HG03469 (cell line): ENCODE data around the gene CA5A.
"Not testable (repeated sequence)": the region's sequence is repeated elsewhere in the genome, so short reads cannot be mapped to it uniquely, and the experiment has no call there.

Source experiments
- ATAC-seq: cut with Tn5 transposase; IDR thresholded peaks from one replicate; pipeline ENCODE4 v1.9.1; 2021; ENCODE audit warnings: mild to moderate bottlenecking, moderate library complexity, moderate number of reproducible peaks; ENCODE audit not compliant: unreplicated experiment

CA5A gene

DNA sequence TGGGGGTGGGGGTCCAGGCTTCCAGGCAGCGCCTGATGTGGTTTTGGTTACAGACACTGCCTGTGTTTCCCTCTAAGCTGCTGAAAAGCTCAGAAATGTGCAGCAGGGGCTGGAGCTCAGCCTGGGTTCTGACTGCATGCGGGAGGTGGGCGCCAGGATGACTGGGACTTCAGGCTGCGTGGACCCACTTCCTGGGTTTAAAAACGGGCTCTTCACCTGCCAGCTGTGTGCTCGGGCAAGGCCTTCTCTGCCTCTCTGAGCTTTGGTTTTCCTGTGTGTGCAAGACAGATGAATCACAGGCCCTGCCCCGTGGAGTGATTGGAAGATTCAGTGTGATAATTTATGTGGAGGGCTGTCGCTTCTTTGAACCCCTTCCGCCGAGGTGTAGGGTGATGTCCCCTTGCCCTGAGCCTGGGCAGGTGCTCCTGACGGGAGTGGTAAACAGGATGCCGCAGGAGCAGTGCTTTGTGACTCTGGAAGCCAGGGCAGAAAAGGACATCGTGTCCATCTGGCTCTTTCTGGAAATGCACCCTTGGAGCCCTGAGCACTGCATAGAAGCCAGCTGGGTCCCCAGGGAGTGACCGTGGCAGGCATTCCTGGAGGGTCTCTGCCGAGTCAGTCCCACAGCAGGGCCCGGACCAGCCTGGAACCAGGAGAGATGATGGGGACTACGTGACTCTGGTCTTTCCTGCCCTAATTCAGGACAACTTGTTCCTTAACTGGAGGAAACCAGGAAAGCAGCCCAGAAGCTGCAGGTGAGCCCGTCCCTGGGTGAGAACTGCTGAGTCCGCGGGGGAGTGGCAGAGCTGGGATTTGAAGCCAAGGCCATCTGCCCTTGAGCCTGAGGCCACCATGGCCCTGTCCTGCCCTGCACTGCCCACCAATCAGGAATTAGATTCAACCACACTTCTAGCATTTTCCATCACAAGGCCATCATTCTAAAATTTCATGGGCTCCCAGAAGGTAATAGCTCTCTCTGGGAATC, 38.5 kb downstream of the CA5A start:
- no peak for ATAC-seq

DNA sequence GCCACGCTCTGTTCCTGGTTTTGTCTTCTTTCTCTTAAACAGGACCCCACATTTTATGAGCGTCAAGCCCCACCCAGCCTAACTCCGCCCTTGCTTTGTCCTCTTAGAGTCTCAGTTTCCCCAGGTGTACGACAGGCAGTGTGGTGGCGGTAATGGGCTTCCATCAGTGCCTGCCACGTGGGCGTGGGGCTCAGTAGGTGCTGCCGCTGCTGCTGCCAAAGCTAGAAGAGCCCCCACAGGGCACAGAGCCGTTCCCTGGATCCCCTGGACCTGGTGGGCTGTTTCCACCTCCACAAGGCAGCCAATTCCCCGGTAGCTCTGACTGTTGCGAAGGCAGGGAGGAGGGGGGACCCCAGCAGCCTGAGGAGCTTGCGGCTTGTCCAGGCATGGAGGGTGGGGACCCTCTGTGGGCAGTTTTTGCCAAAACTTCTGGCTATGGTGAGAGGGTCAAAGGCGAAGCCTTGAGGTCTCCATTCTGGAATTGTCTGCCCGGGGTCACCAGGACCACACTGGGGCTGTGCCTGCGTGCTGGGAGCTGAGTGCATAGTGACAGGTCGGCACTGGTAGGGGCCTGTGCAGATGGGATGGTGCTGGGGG, 39.3 kb downstream of the CA5A start:
- ATAC-seq, result not testable (repeated sequence)

DNA sequence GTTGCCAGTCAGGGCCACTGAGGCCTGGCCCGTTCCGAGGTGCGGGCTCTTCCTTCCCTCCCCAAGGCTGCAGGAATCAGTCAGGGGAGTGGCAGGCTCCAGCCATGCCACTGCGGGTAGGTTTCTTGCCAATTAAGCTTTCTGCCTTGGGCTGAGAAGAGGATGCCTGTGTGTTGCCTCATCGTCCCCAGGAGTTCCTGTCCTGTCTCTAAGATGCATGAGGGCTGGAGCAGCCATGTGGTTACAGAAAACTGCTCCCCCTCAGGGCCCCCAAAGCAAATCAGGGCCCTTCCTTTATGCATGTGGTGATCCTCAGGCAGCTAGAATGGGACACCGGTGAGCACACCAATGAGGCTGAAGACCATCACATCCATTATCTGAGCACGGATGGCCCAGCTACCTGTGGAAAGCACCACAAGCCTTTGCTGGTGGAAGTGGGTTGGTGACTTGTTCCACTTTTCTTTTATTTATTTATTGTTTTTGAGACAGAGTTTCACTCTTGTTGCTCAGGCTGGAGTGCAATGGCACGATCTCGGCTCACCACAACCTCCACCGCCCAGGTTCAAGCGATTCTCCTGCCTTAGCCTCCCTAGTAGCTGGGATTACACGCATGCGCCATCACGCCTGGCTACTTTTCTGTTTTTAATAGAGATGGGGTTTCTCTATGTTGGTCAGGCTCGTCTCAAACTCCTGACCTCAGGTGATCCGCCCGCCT, 40.0 kb downstream of the CA5A start:
- peak; percentile 6 for ATAC-seq

DNA sequence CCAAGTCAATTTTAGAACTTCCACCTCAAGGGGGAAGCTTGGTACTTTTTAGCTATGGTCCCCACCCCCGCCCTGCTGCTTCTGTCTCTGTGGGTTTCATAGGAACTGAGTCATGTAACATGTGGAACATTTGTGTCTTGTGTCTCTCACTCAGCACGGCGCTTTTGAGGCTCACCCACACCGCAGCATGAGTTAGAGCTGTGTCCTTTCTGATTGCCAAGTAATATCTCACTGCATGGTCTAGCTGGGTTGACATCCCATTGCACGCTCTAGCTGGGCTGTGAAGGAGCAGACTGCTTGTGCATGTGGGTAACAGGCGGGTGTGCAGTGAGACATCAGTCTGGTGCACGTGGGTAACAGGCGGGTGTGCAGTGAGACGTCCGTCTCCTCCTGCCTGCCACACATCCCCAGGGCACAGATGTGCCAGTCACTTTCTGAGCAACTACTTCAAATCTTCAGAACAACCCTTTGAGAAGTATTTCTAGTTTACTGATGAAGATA, 40.6 kb downstream of the CA5A start:
- ATAC-seq, result peak; percentile 63

DNA sequence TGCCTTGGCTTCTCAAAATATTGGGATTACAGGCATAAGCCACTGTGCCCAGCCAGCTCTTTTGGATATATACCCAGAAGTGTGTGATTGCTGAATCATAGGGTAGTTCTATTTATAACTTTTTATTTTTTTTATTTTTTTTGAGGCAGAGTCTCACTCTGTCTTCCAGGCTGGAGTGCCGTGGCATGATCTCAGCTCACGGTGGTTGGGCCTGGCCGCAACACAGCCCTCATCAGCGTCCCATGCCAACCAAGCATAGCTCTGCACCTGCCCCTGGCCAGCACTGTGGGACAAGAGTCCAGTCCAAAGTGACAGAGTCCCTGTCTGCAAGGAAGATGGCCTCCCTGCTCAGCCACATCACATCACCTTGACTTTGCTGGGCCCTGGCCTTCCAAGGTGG, 42.3 kb downstream of the CA5A start:
- not testable (repeated sequence) for ATAC-seq

DNA sequence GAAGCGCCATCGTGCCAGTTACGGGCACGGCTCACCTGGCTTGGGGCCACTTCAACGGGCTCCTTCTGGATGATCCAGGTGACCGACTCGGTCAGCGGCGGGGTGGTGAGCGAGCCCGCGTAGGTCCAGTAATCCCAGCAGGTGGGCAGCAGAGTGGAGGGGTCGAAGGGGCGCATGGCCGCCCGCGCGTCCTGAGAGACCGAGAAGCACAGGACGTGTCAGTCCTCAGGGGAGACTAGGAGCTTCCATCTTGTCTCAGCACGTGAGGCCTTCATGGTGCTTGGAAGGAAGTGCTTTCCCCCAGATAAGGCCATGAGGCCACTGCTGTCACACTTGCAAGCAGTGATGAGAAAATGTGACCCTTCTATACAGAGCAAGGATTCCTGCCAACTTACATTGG, 44.6 kb downstream of the CA5A start:
- no peak for ATAC-seq

DNA sequence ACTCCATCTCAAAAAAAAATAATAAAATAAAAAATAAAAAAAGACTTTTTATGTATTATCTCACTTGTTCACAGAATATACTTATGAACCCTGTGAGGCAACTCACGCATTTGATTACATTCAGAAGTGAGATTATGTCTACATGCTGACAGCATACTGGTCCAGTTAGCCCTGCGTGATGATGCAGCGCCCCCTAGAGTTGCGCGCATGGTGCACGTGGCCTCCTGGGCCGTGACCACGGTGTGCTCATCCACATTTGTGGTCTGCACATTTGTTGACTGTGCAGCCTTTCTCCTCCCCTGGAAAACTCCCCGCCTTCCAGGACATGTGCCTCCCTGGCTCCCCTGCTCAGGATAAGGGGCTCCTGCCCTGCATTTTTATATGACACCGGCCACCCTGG, 46.6 kb downstream of the CA5A start:
- not testable (repeated sequence) for ATAC-seq

DNA sequence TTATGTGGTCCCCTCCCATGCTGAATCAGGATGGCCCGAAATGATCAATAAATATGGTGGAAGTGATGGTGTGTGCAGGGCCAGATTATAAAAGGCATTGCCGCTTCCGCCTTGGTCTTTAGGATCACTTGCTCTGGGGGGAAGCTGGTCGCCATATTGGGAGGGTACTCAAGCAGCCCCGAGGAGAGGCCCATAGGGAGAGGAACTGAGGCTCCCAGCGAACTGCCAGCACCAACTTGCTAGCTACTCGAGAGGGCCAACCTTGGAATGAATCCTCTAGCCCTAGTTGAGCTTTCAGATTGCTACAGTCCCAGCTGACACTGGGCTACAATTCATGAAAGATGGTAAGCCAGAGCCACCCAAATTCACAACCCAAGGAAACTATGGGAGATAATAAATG, 48.0 kb downstream of the CA5A start:
- ATAC-seq, result not testable (repeated sequence)

DNA sequence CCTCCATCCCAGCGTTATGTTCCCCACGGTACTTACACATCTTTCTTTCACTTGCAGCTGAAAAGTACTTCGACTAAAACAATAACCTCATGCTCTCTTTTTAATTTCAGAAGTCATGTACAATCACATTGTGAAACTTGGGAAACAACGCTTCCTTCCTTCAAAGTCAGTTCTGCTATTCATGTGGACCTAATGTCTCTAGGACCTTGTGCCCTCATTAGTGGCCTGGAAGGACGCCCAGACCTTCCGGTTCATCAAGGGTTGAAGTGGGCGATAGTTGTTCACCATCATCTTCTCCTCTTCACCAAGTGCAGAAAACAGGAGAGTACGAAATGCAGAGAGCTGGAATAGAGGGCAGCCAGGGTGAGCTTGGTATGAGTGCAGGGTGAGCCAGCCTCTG, 48.4 kb downstream of the CA5A start:
- ATAC-seq, result not testable (repeated sequence)

DNA sequence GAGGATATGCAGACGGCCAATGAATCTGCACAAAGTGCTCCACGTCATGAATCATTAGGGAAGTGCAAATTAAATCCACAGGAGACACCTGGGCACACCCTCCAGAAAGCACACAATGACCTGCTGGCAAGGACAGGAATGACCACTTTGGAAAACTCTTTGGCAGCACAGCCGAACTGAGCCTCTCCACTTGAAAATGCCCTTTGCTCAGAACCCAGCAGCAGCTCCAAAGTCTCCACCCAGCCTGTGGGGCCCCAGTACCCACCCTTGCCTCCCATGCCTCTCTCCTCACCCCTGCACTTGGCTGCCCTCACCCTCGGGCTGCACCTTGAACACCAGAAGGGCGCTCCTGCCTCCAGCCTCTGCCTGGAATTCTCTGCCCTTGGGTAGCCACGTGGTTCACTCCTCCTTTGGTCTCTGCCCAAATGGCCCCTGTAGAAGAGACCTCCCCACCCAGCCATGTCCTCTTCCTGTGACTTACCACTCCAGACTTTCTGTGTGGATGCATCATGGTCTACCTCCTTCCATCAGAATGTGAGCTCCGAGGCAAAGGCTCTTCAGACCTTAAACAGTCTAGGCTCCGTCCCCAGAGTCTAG, 50.9 kb downstream of the CA5A start:
- not testable (repeated sequence) for ATAC-seq

DNA sequence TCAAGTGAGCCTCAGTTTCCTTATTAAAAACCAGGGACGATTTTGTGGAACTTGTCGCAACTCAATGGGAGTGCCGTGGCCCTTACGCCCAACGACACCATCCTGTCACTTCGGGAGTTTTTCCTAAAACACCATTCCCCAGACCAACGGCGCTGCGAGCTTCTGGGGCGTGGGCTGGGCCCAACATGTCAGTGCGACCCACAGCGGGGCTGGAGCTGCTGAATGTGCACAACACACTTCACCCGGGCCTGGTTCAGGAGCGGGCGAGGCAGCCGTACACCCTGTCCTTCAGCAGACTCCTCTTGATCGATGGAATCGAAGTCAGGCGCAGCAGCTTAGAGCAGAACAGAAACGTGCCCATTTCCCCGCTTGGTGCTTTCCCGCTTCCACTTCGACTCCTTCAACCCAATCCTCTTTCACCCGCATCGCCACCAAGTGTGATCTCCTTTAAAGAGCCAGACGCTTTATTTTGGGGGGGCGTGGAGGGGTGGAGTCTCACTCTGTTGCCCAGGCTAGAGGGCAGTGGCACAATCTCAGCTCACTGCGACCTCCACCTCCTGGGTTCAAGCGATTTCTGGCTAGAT, 53.8 kb downstream of the CA5A start:
- no peak for ATAC-seq

DNA sequence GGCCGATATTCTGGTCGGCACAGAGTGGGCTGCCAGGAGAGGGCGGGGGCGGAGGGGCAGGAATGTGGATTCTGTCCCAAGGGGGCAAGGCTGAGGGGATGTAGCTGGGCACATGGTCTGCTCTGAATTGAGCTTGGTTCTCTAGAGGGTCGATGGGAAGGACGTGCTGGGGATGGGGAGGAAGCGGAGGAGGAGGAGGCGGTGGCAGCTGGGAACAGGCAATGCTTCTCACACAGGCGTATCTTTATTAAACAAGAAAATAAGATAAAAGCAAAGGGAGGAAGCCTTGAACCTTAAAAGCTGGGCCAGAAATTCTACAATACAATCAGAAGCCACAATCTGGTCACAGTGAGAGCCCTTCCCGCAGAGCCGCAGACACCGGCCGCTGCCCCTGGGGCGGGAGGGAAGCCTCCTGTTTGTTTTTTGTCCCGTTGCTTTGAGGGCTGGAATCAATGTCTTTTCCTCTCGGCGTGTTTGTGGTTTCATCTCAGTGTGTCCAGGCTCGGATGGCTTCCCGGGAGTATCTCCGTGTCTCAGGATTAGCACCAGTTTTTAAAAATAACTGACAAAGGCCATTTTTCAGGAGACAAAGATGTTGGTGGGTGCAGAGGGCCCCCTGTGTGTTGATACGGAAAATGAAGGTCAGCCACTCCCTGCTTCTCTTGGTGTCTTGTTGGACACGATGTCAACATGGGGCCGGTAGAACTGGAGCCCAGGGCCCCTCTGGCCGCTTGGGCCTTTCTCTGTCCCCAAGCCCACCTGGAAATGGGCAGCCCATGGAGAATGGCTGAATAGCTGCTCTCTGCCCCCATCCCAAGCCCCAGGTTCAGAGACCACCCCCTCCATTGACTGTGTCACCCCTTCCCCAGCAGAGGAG, 54.8 kb downstream of the CA5A start:
- ATAC-seq, result no peak

DNA sequence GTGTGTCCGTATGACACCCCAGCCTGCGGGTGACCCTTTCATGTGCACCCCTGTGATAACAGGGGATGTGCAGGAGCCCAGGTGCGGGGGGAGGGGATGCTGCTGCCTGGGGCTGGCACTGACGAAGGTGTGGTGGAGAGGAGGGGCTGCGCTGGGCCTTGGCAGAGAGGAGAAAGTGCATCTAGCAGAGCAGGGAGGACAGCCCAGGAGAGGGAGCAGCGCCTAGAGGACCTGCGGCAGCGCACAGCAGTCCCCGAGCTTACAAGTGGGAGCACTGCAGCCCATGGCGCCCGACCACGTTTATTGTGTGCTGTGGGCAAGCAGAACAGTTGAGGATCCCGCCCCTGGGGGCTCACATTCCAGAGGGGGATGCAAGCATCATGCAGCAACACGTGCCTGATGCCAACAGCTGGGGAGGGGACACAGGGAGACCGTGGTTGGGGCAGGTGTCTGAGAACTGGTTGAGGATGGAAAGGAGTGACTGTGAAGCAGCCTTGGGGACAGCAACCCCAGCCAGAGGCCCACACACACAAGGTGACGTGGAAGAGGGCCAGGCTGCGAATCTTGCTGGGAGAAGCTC, 56.1 kb downstream of the CA5A start:
- no peak for ATAC-seq

DNA sequence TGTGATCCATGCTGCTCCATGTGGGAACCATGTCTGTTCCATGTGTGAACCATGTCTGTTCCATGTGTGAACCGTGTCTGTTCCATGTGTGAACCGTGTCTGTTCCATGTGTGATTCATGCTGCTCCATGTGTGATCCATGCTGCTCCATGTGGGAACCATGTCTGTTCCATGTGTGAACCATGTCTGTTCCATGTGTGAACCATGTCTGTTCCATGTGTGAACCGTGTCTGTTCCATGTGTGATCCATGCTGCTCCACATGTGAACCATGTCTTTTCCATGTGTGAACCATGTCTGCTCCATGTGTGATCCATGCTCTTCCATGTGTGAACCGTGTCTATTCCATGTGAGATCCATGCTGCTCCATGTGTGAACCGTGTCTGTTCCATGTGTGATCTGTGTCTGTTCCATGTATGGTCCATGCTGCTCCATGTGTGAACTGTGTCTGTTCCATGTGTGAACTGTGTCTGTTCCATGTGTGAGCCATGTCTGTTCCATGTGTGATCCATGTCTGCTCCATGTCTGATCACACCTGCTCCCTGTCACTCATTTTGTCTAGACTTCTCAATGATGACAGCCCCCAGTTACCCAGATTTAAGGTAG, 56.8 kb downstream of the CA5A start:
- not testable (repeated sequence) for ATAC-seq

DNA sequence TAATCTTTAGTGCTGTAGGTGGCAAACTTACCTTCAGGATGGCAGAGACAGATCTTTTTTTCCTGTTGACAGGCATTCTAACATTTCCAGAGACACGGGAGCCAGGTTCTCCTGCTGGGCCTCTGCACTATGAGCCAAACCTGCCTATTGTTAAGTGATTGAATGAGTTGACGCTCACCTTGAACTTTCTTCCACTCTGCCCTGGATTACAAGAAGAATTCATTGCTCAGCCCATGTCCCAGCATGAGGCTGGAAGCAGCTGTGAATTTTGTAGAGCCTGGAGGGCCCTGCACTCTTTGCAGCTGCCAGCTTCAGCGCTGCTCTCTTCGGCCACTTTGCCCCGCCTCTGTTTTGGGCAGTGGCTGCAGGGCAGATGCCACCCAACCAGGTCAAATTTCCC, 57.6 kb downstream of the CA5A start:
- no peak for ATAC-seq

DNA sequence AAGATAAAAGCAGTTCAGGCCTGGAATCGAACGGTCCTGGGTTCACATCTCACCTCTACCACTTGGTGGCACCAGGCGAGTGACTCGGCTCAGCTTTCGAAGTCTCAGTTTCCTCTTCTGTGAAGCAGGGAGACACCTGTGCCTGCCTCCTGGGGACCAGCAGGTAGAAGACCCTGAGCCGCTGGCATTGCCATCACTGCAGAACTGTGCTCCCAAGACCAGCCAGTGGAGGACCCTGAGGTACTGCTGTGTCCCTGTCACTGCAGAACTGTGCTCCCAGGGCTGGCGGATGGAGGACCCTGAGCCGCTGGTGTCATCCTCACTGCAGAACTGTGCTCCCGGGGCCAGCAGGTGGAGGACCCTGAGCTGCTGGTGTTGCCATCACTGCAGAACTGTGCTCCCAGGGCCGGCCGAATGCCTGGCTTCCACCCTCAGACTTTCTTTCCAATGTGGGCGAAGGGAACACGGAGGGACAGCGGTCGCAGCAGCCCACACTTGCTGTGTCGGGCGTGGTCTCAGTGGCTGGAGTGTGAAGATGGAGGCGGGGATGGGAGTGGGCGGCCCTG, 58.3 kb downstream of the CA5A start:
- no peak for ATAC-seq

DNA sequence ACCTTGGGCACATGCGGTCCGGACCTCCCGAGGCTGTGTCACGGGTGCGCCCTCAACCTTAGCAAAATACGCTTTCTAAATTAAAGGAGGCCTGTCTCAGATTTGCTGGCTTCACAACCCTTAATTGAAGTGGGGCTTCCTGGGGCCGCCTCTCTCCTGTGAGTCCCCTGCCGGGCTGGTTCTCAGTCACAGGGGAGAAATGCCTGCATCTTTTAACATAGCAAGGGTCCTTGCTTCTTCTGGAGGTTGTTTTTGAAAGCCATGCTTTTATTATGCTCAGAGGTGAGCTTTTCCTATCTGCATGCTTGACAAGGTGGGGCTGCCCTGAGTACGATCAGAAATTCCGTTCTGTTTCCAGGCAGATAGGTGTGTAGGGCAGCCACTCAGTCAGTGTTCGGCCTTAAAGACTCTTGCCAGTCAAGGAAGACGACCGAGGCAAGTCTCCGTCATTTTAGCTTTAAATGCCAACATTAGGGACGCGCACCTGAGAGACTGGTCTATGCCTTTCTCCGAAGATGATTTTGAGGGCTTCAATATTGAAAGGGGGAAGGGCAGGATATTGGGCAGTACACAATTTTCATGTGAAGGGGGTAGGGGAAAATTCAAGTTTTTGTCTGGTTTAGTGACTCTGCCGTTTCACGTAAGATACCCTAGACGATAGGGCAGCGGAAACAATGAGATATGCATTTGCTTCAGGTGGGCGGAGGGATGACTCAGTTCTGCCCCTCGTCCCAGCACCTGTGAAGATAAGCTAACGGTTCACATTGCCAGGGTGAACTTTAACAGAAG, 61.5 kb downstream of the CA5A start:
- ATAC-seq, result no peak
